SW480 (cell line): ENCODE measurements around the gene NKAP.
"Not testable (repeated sequence)": the region's sequence is repeated elsewhere in the genome, so short reads cannot be mapped to it uniquely, and the experiment has no call there.

ENCODE experiments used
- DNase-seq: peaks from one replicate; pipeline ENCODE4 v3.0.0-alpha.2; 2016; ENCODE audit warnings: low spot score

Gene NKAP

GRCh38 chrX:119943185-119943988, at the start of gene NKAP:
Gene NKAP (minus strand): TSS chrX:119943751. CDS start chrX:119943605, 146 bp downstream.
- DNase-seq: peak; percentile 93

- no peak for DNase-seq
Measured at GRCh38 chrX:119991005-119991787, 47.6 kb upstream of the NKAP start.

- no peak for DNase-seq
Measured at GRCh38 chrX:119990556-119991004, 47.0 kb upstream of the NKAP start.

GRCh38 chrX:119989905-119990555, 46.5 kb upstream of the NKAP start:
- DNase-seq: no peak

GRCh38 chrX:119986203-119986602, 42.7 kb upstream of the NKAP start:
- no peak for DNase-seq

- DNase-seq: no peak
Measured at GRCh38 chrX:119984652-119985051, 41.1 kb upstream of the NKAP start.

- no peak for DNase-seq
Measured at GRCh38 chrX:119983494-119983893, 39.9 kb upstream of the NKAP start.

- DNase-seq: no peak
Measured at GRCh38 chrX:119982145-119982544, 38.6 kb upstream of the NKAP start.

- peak; percentile 34 for DNase-seq
Measured at GRCh38 chrX:119981286-119982070, 37.9 kb upstream of the NKAP start.

- not testable (repeated sequence) for DNase-seq
Measured at GRCh38 chrX:119977172-119977571, 33.6 kb upstream of the NKAP start.

GRCh38 chrX:119971184-119971583, 27.6 kb upstream of the NKAP start:
- DNase-seq: no peak

- DNase-seq: no peak
Measured at GRCh38 chrX:119970574-119970973, 27.0 kb upstream of the NKAP start.

GRCh38 chrX:119966837-119967236, 23.3 kb upstream of the NKAP start:
- DNase-seq: not testable (repeated sequence)

GRCh38 chrX:119960625-119961024, 17.1 kb upstream of the NKAP start:
- DNase-seq: no peak

- DNase-seq: not testable (repeated sequence)
Measured at GRCh38 chrX:119955807-119956570, 12.4 kb upstream of the NKAP start.

GRCh38 chrX:119954374-119954773, 10.8 kb upstream of the NKAP start:
- DNase-seq: no peak

GRCh38 chrX:119948381-119948780, 4.8 kb upstream of the NKAP start:
- peak; percentile 16 for DNase-seq

- DNase-seq: no peak
Measured at GRCh38 chrX:119945481-119945880, 1.9 kb upstream of the NKAP start.

GRCh38 chrX:119942831-119943184, 743 bp downstream of the NKAP start:
- peak; percentile 28 for DNase-seq

- DNase-seq: no peak
Measured at GRCh38 chrX:119942173-119942819, 1.3 kb downstream of the NKAP start.

- no peak for DNase-seq
Measured at GRCh38 chrX:119941336-119941735, 2.2 kb downstream of the NKAP start.
